ENCODE data around the gene EPAS1. TPM values are rescaled to one million over a fixed set of nuclear protein-coding genes. Genes with fewer than 3 reads are reported as not detected.

Gene EPAS1
- total RNA-seq, 1 donor, result 45.6 TPM

DNA sequence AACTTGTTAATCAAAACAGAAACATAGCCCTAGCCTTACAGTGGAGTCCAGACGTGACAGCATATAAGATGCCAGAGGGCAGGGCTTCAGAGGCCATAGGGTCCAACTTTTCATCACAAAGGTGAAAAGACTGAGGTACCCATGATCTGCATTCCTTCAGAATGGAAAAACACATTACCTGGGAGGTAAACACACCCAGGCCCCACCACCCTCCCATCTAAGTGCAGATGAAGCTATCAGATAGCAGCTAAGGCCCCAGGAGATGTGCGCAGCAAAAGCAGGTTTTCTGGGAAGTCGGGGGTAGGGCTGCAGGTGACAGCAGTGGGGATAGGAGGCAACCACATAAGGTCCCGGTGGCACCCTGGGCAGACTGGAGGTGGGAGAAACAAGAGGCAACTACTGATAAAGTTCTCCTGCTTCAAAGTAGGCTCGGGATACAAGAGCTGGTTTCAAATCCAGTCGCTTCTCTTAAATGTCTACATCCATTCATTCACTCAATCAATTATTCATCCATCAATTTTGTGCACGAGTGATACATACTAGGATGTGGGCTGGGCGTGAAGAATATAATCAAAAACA lies 107.1 kb downstream of the EPAS1 start:
- TF ChIP-seq, protein P1, sequence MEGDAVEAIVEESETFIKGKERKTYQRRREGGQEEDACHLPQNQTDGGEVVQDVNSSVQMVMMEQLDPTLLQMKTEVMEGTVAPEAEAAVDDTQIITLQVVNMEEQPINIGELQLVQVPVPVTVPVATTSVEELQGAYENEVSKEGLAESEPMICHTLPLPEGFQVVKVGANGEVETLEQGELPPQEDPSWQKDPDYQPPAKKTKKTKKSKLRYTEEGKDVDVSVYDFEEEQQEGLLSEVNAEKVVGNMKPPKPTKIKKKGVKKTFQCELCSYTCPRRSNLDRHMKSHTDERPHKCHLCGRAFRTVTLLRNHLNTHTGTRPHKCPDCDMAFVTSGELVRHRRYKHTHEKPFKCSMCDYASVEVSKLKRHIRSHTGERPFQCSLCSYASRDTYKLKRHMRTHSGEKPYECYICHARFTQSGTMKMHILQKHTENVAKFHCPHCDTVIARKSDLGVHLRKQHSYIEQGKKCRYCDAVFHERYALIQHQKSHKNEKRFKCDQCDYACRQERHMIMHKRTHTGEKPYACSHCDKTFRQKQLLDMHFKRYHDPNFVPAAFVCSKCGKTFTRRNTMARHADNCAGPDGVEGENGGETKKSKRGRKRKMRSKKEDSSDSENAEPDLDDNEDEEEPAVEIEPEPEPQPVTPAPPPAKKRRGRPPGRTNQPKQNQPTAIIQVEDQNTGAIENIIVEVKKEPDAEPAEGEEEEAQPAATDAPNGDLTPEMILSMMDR (IDR thresholded peaks at IDR 0.05; ENCODE audit: insufficient read depth, low read length), result no peak
- no peak overlapping the region for H3K4me3 ChIP-seq (ENCODE audit: low read depth, low read length)
- DNase-seq (ENCODE audit: low read depth), result no peak

DNA sequence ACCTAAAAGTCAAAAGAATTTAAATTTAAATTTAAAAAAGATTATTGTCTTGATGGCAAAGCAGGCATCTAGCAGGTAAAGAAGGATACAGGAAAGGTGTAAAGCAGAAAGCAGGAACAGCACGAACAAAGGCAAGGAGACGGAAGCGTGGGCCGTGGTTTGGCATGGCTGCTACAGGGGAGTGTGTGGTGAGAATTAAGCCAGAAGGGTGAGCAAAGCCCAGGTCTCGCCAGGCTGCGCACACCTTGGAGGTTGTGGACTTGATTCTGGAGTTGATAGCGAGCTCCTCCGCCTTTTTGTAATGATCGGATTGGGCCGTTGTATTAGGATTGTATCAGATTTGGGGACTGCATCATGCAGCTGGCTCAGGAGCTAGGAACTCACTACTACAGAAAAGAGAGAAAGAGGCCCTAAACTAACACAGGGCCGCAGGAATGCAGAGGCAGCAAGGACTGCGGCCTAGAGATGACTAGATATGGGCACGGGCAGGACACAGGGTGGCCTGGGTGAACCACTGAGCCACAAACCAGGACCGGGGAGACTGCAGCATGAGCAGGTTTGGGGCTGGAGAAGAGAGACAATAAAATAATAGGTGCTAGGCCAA lies 110.7 kb downstream of the EPAS1 start:
- H3K4me3 ChIP-seq (ENCODE audit: low read depth, low read length), result no peak overlapping the region
- no peak for DNase-seq (ENCODE audit: low read depth)
- TF ChIP-seq, protein P1 (IDR thresholded peaks at IDR 0.05; ENCODE audit: insufficient read depth, low read length), result no peak

DNA sequence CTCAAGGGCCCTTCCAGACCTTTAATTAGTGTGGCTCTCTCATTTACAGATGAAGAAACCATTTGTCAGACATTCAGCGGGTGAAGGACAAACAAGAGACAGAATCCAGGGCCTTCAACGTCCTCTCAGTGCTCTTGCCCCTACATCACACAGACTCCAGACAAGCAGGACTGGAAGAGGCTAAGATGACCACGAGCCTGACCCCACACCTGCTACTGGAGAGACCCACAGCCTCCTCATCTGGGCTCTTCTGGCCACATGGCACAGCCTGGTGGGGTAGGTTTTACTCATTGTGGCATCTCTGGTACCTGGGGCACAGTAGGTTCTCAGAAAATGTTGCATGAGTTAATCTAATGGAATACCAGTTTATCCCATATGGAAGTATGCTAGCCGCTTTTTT lies 112.5 kb downstream of the EPAS1 start:
- TF ChIP-seq, protein P1 (IDR thresholded peaks at IDR 0.05; ENCODE audit: insufficient read depth, low read length), result no peak
- no peak for DNase-seq (ENCODE audit: low read depth)
- H3K4me3 ChIP-seq (ENCODE audit: low read depth, low read length), result no peak overlapping the region

DNA sequence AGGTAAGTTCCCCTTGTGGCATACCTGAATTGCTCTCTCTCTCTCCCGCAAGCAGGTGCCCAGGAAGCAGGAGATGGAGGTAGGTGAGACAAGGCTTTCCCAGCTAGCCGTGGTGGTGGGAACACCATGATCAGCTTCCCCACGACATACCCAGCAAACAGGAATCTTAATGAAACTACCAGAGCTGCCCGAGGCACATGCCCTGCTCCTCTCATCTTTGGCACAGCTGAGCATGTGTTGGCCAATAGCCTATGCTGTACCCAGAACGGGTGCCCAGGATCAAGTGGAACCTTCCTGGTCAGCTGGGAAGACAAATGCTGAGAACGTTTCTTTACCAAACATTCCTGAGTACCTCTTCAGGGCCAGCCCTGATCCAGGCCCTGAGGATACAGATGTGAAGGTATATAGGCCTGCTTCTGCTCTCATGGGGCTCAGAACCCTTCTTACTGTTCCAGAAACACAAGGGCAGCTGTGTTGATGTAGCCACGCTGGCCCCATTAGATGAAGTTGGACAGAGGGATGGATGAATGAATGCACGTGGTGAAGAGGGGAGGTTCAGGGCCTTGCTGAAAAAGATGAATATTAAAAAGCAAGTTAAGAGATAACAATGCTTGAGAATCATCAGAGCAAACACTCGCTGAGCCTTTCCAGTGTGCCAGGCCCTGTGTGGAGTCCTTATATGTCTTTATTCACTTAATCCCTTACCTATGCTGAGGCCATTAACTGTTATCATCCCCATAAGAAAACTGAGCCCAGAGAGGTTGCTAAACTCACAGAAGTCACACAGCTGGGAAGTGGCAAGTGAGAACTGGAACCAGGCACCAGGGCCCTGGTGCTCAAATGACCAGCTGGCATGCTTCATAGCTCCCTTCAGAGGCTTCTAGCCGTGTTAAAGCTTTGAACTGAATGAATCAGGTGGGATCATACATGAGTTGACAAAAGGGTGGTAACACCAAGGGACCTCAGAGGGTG lies 113.4 kb downstream of the EPAS1 start:
- no peak for DNase-seq (ENCODE audit: low read depth)
- TF ChIP-seq, protein P1 (IDR thresholded peaks at IDR 0.05; ENCODE audit: insufficient read depth, low read length), result no peak
- no peak overlapping the region for H3K4me3 ChIP-seq (ENCODE audit: low read depth, low read length)

DNA sequence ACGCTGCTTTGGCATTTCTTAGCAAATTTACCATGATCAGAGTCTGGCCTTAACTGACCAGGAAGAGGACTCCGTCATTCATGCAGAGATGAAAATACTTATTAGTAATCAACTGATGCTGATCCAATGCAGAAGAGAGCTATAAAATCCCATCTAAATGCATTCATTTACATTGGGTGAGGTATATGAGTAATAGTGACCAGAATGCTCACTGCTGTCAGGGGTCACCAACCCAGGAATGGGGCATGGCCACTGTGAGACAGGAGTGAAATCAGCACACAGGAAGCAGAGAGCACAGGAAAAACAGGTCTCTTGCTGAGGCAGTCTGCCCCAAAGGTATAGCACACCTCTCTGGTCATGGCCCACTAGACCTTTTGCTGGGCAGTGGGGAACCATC lies 114.0 kb downstream of the EPAS1 start:
- DNase-seq (ENCODE audit: low read depth), result no peak
- TF ChIP-seq, protein P1 (IDR thresholded peaks at IDR 0.05; ENCODE audit: insufficient read depth, low read length), result no peak

DNA sequence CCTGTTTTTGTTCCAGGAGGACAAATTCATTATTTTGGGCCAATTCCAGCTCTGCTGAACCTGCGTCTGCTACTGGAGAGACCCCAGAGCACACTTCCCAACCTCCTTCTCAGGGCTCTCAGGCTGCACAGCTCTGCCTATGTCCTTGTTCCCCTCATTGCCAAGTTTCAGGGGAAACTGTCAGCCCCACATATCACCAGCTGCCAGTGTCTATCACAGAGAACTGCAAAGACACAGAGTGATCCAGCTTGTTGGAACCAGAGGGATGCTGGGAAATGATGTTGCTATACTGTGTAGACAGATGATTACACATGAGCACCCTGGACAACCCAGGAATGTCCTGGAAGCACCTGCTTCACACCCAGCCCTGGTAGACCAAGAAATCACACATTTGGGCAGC lies 114.8 kb downstream of the EPAS1 start:
- DNase-seq (ENCODE audit: low read depth), result no peak
- H3K4me3 ChIP-seq (ENCODE audit: low read depth, low read length), result no peak overlapping the region
- TF ChIP-seq, protein P1 (IDR thresholded peaks at IDR 0.05; ENCODE audit: insufficient read depth, low read length), result no peak

More for the DNA sequence above, 114.0 kb downstream of the EPAS1 start:
- no peak overlapping the region for H3K4me3 ChIP-seq (ENCODE audit: low read depth, low read length)

Data from fibroblast of the aortic adventitia (primary cell).